Vagina (tissue), 2 donors: ENCODE data around the gene FSIP1. TPM values are rescaled to one million over a fixed set of nuclear protein-coding genes. Genes with fewer than 3 reads are reported as not detected.

Experiments used
- DNase-seq, 2 donors: peaks; one replicate each; pipeline ENCODE4 v3.0.0-alpha.2; 2017; ENCODE audit errors: extremely low spot score in 2 of 2
- H3K27ac ChIP-seq: fragments of 200-600 bp; sonication (generic); one replicate; pipeline ENCODE4 v1.5.1; 2019
- H3K27me3 ChIP-seq: fragments of 200-600 bp; sonication (generic); one replicate; pipeline ENCODE4 v1.5.1; 2019
- H3K36me3 ChIP-seq, 2 donors: fragments of 200-600 bp; sonication (generic); one replicate each; pipeline ENCODE4 v1.5.1; 2017 to 2019
- H3K4me1 ChIP-seq: fragments of 200-600 bp; sonication (generic); one replicate; pipeline ENCODE4 v1.5.1; 2019
- H3K4me3 ChIP-seq, 2 donors: fragments of 200-600 bp; sonication (generic); 1 replicate in 1 of 2; 2 replicates in 1 of 2; pipeline ENCODE4 v1.5.1; 2016 to 2019
- H3K9me3 ChIP-seq: fragments of 200-600 bp; sonication (generic); one replicate; pipeline ENCODE4 v1.5.1; 2019
- POLR2A ChIP-seq, 2 donors: fragments of 450-650 bp; IDR thresholded peaks; one replicate each; pipeline ENCODE4 v1.6.1; 2017; ENCODE audit warnings: antibody characterized with exemption in 2 of 2, mild to moderate bottlenecking in 2 of 2, moderate library complexity in 2 of 2
- POLR2AphosphoS5 ChIP-seq, 2 donors: sonication (generic); formaldehyde crosslinking; IDR thresholded peaks; one replicate each; pipeline ENCODE4 v1.9.0; 2017; ENCODE audit warnings: antibody characterized with exemption in 2 of 2, mild to moderate bottlenecking in 2 of 2, low read depth in 1 of 2; ENCODE audit not compliant: insufficient read depth in 1 of 2
- intact Hi-C: fragments of 100-400 bp; cut with DNase I; formaldehyde crosslinking; loops from one replicate; pipeline ENCODE4 v1.15.1; 2023
- total RNA-seq: library from RNA; depleted of rRNA; stranded (reverse); fragments of >200 nt; gene quantifications from one replicate; pipeline ENCODE4 v1.2.3, GENCODE V29; 2016
- TF ChIP-seq, protein P1 (sequence below), 3 experiments: fragments of 450-650 bp in 2 of 3; fragments of 200-600 bp in 1 of 3; sonication (generic) in 1 of 3; IDR thresholded peaks; one replicate each; pipeline ENCODE4 v1.5.1; 2017 to 2019; ENCODE audit warnings: antibody characterized with exemption in 3 of 3, mild to moderate bottlenecking in 2 of 3, moderate library complexity in 2 of 3

The FSIP1 gene
- total RNA-seq, 1 donor from 2014 or later = 0.98 TPM

DNA sequence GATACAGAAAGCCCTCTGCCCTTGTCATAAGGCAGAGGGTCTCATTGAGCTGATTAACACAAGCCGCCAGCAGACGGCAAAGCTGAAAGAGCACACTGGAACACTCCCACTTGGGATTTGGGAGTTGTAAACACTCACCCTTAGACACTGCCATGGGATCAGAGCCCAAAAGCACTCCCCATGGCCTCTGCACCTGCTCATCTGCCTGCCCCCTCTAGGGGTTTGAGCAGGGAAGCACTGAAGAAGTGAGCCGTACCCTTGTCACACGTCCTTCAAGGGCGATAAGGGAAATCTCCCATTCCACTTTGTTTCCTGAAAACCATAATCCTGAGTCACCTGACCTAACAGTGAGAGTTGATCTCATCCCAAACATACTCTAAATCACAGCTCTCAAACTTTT lies 14.7 kb downstream of the FSIP1 start:
- H3K9me3 ChIP-seq = no peaks in the 10 kb centered on the region
- TF ChIP-seq POLR2A (IDR thresholded peaks at IDR 0.05) (no peak), POLR2AphosphoS5 (IDR thresholded peaks at IDR 0.05; ENCODE audit: insufficient read depth in 1 of 2, low read depth in 1 of 2) (no peak)
- TF ChIP-seq, protein P1, sequence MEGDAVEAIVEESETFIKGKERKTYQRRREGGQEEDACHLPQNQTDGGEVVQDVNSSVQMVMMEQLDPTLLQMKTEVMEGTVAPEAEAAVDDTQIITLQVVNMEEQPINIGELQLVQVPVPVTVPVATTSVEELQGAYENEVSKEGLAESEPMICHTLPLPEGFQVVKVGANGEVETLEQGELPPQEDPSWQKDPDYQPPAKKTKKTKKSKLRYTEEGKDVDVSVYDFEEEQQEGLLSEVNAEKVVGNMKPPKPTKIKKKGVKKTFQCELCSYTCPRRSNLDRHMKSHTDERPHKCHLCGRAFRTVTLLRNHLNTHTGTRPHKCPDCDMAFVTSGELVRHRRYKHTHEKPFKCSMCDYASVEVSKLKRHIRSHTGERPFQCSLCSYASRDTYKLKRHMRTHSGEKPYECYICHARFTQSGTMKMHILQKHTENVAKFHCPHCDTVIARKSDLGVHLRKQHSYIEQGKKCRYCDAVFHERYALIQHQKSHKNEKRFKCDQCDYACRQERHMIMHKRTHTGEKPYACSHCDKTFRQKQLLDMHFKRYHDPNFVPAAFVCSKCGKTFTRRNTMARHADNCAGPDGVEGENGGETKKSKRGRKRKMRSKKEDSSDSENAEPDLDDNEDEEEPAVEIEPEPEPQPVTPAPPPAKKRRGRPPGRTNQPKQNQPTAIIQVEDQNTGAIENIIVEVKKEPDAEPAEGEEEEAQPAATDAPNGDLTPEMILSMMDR (IDR thresholded peaks at IDR 0.05) = no peak
- H3K4me1 ChIP-seq = no peaks in the 10 kb centered on the region
- no peak overlapping the region for H3K27ac ChIP-seq
- no peaks in the 10 kb centered on the region for H3K36me3 ChIP-seq
- DNase-seq = no peak
- intact Hi-C loops = no loop called here
- H3K4me3 ChIP-seq = no peak overlapping the region
- no peaks in the 10 kb centered on the region for H3K27me3 ChIP-seq

DNA sequence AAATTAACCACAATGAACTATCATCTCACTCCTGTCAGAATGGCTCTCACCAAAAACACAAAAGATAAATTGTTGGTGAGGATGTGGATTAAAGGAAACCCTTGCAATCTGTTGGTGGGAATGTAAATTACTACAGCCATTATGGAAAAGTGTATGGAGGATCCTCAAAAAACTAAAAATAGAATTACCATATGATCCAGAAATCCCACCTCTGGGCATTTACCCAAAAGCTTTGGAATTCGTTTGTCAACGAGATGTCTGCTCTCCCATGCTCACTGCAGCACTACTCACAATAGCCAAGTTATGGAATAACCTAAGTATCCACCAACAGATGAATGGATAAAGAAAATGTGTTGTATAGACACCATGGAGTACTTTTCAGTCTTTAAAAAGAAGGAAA lies 21.6 kb downstream of the FSIP1 start:
- H3K4me3 ChIP-seq = no peak overlapping the region
- intact Hi-C loops = no loop called here
- H3K4me1 ChIP-seq = no peaks in the 10 kb centered on the region
- DNase-seq = no peak
- TF ChIP-seq, protein P1 (IDR thresholded peaks at IDR 0.05) = no peak
- no peak for TF ChIP-seq POLR2A (IDR thresholded peaks at IDR 0.05)
- no peak for TF ChIP-seq POLR2AphosphoS5 (IDR thresholded peaks at IDR 0.05; ENCODE audit: insufficient read depth in 1 of 2, low read depth in 1 of 2)
- H3K36me3 ChIP-seq = no peaks in the 10 kb centered on the region
- no peak overlapping the region for H3K27ac ChIP-seq
- H3K9me3 ChIP-seq = no peaks in the 10 kb centered on the region
- no peaks in the 10 kb centered on the region for H3K27me3 ChIP-seq

DNA sequence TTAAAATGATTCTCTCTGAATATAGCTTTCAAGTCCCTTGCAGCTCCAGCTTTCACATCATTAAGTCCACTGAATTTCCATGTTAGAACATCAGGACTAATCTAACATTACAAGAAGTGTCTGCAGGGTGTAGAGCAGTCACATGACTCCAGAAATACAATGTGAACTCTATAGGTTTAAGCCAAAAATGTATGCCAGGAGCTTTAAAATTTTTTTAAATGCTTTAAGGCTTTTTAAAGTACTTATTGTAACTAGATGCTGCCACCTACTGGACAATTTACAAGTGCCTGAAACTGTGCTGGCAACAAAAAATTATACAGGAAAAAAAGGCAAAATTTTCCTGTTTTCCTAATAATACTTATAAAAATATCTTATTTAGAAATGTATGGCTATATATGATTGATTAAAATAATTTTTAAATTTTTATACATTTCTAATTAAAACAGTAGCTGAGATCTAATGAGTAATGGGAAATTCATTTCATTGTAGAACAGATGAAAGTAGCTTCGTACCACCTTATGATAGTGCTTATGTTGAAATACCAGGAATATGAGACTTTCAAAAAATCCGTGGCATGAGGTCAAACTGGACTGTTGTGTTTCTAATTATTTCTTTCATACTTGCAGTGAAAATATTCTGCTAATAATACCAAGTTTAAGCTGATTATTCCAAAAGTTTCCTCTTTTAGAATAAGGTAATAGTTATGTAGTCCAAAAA lies 25.7 kb downstream of the FSIP1 start:
- Histone ChIP-seq H3K9me3 (no peaks in the 10 kb centered on the region), H3K36me3 (no peaks in the 10 kb centered on the region), H3K27me3 (no peaks in the 10 kb centered on the region), H3K27ac (no peak overlapping the region), H3K4me3 (no peak overlapping the region), H3K4me1 (no peaks in the 10 kb centered on the region)
- intact Hi-C loops = no loop called here
- TF ChIP-seq POLR2AphosphoS5 (IDR thresholded peaks at IDR 0.05; ENCODE audit: insufficient read depth in 1 of 2, low read depth in 1 of 2) = no peak
- no peak for TF ChIP-seq POLR2A (IDR thresholded peaks at IDR 0.05)
- TF ChIP-seq, protein P1 (IDR thresholded peaks at IDR 0.05) = peak; percentile 57 to 75 (median 58)
- DNase-seq = no peak

DNA sequence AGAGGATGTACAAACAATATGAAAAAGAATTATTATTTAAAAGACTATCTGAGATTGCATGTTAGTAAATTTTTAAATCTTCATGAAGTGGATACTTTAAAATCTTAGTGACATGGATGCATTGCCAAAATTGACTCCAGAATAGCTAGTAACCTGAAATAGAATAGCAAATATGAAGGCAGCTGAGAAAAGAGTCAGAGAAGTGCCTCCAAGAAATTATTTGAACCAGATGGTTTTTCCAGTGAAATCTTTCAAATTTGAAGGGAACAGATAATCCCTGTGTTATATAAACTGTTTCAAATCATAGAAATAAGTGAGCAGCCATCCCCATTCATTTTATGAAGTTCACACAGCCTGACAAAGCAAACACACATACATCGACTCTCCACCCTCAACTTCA lies 29.6 kb downstream of the FSIP1 start:
- no peaks in the 10 kb centered on the region for H3K9me3 ChIP-seq
- H3K36me3 ChIP-seq = no peaks in the 10 kb centered on the region
- no peak for DNase-seq
- no peaks in the 10 kb centered on the region for H3K27me3 ChIP-seq
- no peaks in the 10 kb centered on the region for H3K4me1 ChIP-seq
- no peak overlapping the region for H3K27ac ChIP-seq
- intact Hi-C loops = no loop called here
- no peak overlapping the region for H3K4me3 ChIP-seq
- TF ChIP-seq, protein P1 (IDR thresholded peaks at IDR 0.05) = no peak
- TF ChIP-seq POLR2A (IDR thresholded peaks at IDR 0.05) (no peak), POLR2AphosphoS5 (IDR thresholded peaks at IDR 0.05; ENCODE audit: insufficient read depth in 1 of 2, low read depth in 1 of 2) (no peak)

DNA sequence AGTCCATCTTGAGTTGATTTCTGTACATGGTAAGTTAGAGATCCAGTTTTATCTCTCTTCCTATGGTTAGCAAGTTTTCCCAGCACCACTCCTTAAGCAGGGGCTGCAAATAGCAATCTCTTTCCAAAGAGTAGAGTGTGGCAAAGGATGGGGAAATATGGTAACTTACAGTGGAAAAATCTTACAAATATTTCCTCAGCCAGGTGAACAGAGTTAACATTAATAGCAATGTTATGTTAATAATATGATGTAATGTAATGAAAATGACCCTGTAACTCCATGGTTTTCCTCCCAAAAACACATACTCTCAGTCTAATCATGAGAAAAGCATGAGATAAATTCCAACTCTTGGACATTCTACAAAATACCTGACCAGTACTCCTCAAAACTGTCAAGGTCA lies 30.4 kb downstream of the FSIP1 start:
- Histone ChIP-seq H3K27ac (no peak overlapping the region), H3K36me3 (no peaks in the 10 kb centered on the region), H3K4me3 (no peak overlapping the region), H3K9me3 (no peaks in the 10 kb centered on the region), H3K27me3 (no peaks in the 10 kb centered on the region), H3K4me1 (no peaks in the 10 kb centered on the region)
- no peak for DNase-seq
- intact Hi-C loops = no loop called here
- no peak for TF ChIP-seq POLR2AphosphoS5 (IDR thresholded peaks at IDR 0.05; ENCODE audit: insufficient read depth in 1 of 2, low read depth in 1 of 2)
- TF ChIP-seq, protein P1 (IDR thresholded peaks at IDR 0.05) = no peak
- no peak for TF ChIP-seq POLR2A (IDR thresholded peaks at IDR 0.05)
